D721Med (cell line): ENCODE measurements around the gene ANO10.

ENCODE experiments used
- DNase-seq: peaks from one replicate; pipeline ENCODE4 v3.0.0; 2011; ENCODE audit warnings: low spot score; ENCODE audit not compliant: insufficient read length
- FAIRE-seq: peaks from 2 replicates; lab custom pipeline; 2011; peaks lifted over from hg19 to GRCh38; lab: Jason Lieb, UNC
- CTCF ChIP-seq: IDR thresholded peaks from 2 replicates; pipeline ENCODE4 v1.5.1; 2012; ENCODE audit warnings: mild to moderate bottlenecking, control low read depth; ENCODE audit not compliant: insufficient read depth; ENCODE audit errors: missing control alignments

Gene ANO10

GRCh38 chr3:43649365-43649968 lies 27.7 kb upstream of the ANO10 start:
- TF ChIP-seq CTCF: no peak
- no peak for DNase-seq
- no peak for FAIRE-seq

GRCh38 chr3:43648957-43649356 lies 27.1 kb upstream of the ANO10 start:
- FAIRE-seq: no peak

GRCh38 chr3:43647331-43648166 lies 25.7 kb upstream of the ANO10 start:
- no peak for TF ChIP-seq CTCF
- DNase-seq (no peak), FAIRE-seq (no peak)

More at GRCh38 chr3:43648957-43649356, 27.1 kb upstream of the ANO10 start:
- no peak for TF ChIP-seq CTCF
- no peak for DNase-seq

- FAIRE-seq (no peak), DNase-seq (no peak)
- no peak for TF ChIP-seq CTCF
Measured at GRCh38 chr3:43644443-43644842, 22.6 kb upstream of the ANO10 start.

GRCh38 chr3:43641306-43642114 lies 19.7 kb upstream of the ANO10 start:
- no peak for TF ChIP-seq CTCF
- FAIRE-seq (no peak), DNase-seq (no peak)

GRCh38 chr3:43640681-43641080 lies 18.9 kb upstream of the ANO10 start:
- TF ChIP-seq CTCF: no peak
- FAIRE-seq (no peak), DNase-seq (no peak)
